PFSK-1 (cell line): ENCODE data around the gene TFPI2.
A peak's percentile ranks its signal among the peaks of the same experiment; 100 is the strongest.

Experiments
- FOXP2 ChIP-seq: optimal IDR thresholded peaks from 2 replicates; pipeline ENCODE3; 2011; ENCODE audit warnings: borderline replicate concordance, control low read depth, inconsistent platforms; ENCODE audit not compliant: insufficient read depth; ENCODE audit errors: extremely low read length, extremely low read depth
- POLR2AphosphoS5 ChIP-seq: IDR thresholded peaks from 2 replicates; pipeline ENCODE4 v1.6.1; 2012; ENCODE audit warnings: low read depth, mild to moderate bottlenecking, control low read depth, low read length, moderate library complexity
- REST ChIP-seq, 2 experiments: IDR thresholded peaks; 2 replicates each; pipeline versions ENCODE4 v1.6.1 to v1.8.0; 2011 to 2012; ENCODE audit warnings: low read depth in 2 of 2, low read length in 2 of 2, control low read depth in 1 of 2, inconsistent platforms in 1 of 2, mild to moderate bottlenecking in 1 of 2, moderate library complexity in 1 of 2; ENCODE audit not compliant: insufficient read depth in 1 of 2
- SIN3A ChIP-seq: IDR thresholded peaks from 2 replicates; pipeline ENCODE4 v1.6.1; 2012; ENCODE audit warnings: mild to moderate bottlenecking, low read length, moderate library complexity, borderline replicate concordance; ENCODE audit not compliant: insufficient read depth
- TAF1 ChIP-seq: IDR thresholded peaks from 2 replicates; pipeline ENCODE4 v1.6.1; 2012; ENCODE audit warnings: low read length, control low read depth, borderline replicate concordance; ENCODE audit not compliant: insufficient read depth

TFPI2 gene

GRCh38 chr7:93913197-93913596 is 22.6 kb upstream of the TFPI2 start:
- TF ChIP-seq SIN3A: peak; percentile 48; the same call in 1 of the 2 replicates
- no peak for TF ChIP-seq POLR2AphosphoS5

GRCh38 chr7:93910076-93910994 is 19.8 kb upstream of the TFPI2 start:
- TF ChIP-seq FOXP2: no peak
- TF ChIP-seq REST (IDR thresholded peaks at IDR 0.05; ENCODE audit: insufficient read depth in 1 of 2, low read depth in 2 of 2, low read length in 2 of 2): no peak
- no peak for TF ChIP-seq SIN3A
- TF ChIP-seq POLR2AphosphoS5: no peak
- TF ChIP-seq TAF1: no peak

- no peak for TF ChIP-seq POLR2AphosphoS5
- no peak for TF ChIP-seq TAF1
- TF ChIP-seq FOXP2: no peak
- no peak for TF ChIP-seq REST (IDR thresholded peaks at IDR 0.05; ENCODE audit: insufficient read depth in 1 of 2, low read depth in 2 of 2, low read length in 2 of 2)
- TF ChIP-seq SIN3A: no peak
Measured at GRCh38 chr7:93906267-93906666, 15.7 kb upstream of the TFPI2 start, which contains the start of gene GNGT1. TSS of gene GNGT1 (plus strand) at chr7:93906567. CDS start at chr7:93906747, 180 bp downstream.

GRCh38 chr7:93902777-93903423 is 12.3 kb upstream of the TFPI2 start:
- TF ChIP-seq FOXP2 (no peak), TAF1 (no peak), REST (IDR thresholded peaks at IDR 0.05; ENCODE audit: insufficient read depth in 1 of 2, low read depth in 2 of 2, low read length in 2 of 2) (no peak), POLR2AphosphoS5 (no peak), SIN3A (no peak)

GRCh38 chr7:93897680-93898079 is 7.1 kb upstream of the TFPI2 start:
- TF ChIP-seq POLR2AphosphoS5: no peak
- TF ChIP-seq FOXP2: no peak
- no peak for TF ChIP-seq SIN3A
- TF ChIP-seq REST (IDR thresholded peaks at IDR 0.05; ENCODE audit: insufficient read depth in 1 of 2, low read depth in 2 of 2, low read length in 2 of 2): no peak
